Psoas muscle (tissue), 8 donors: Measurements from ENCODE around the gene MRPS5. TPM values are rescaled to one million over a fixed set of nuclear protein-coding genes. Genes with fewer than 3 reads are reported as not detected.

Experiments used
- ATAC-seq, 4 donors: fragments of 200-7000 bp; cut with Tn5 transposase; one replicate each; pipeline ENCODE4 v1.9.1; 2020; ENCODE audit warnings: moderate library complexity in 3 of 4, mild to moderate bottlenecking in 2 of 4
- DNase-seq, 2 donors: peaks; one replicate each; pipeline ENCODE4 v3.0.0-alpha.2; 2020
- H3K27ac ChIP-seq: fragments of 200-600 bp; one replicate; pipeline ENCODE4 v1.8.0; 2022
- H3K27me3 ChIP-seq, 3 donors: fragments of 200-600 bp in 1 of 3; one replicate each; pipeline versions ENCODE4 v1.6.1 to v1.8.0; 2013 to 2022; ENCODE audit warnings: low read length in 2 of 3, mild to moderate bottlenecking in 2 of 3, moderate library complexity in 1 of 3; ENCODE audit not compliant: insufficient read depth in 3 of 3
- H3K36me3 ChIP-seq, 2 donors: fragments of 200-600 bp in 1 of 2; one replicate each; pipeline versions ENCODE4 v1.6.1 to v1.8.0; 2013 to 2022; ENCODE audit warnings: low read depth in 1 of 2, mild to moderate bottlenecking in 1 of 2, moderate library complexity in 1 of 2; ENCODE audit not compliant: insufficient read depth in 1 of 2
- H3K4me1 ChIP-seq: fragments of 200-600 bp; one replicate; pipeline ENCODE4 v1.8.0; 2022
- H3K4me3 ChIP-seq: fragments of 200-600 bp; one replicate; pipeline ENCODE4 v1.8.0; 2022; ENCODE audit warnings: mild to moderate bottlenecking
- H3K9me3 ChIP-seq: fragments of 200-600 bp; one replicate; pipeline ENCODE4 v1.8.0; 2022
- WGBS, 3 donors: extraction: QIAGEN DNeasy Blood & Tissue Kit; methylation state at CpG; one replicate each; pipeline versions ENCODE4 v1.1.6 to v1.1.7; 2013; 5-methylcytosine and 5-hydroxymethylcytosine counted together
- intact Hi-C, 2 donors: fragments of 100-400 bp; cut with DNase I; formaldehyde crosslinking; loops; one replicate each; pipeline versions ENCODE4 v1.11.0 to v1.14.2; 2022
- polyA plus RNA-seq, 3 donors: library from polyadenylated mRNA; stranded (reverse); fragments of 200-250 nt; gene quantifications; one replicate each; pipeline ENCODE4 v1.2.3, GENCODE V29; 2013
- total RNA-seq, 4 donors: library from RNA; stranded (reverse); fragmentation: NEBNext Ultra II Directional in 2 of 4; extraction: Animal tissue kit (Norgen Biotek cat#: 25700) in 2 of 4; gene quantifications; one replicate each; pipeline versions ENCODE4 v1.2.1 to v1.2.4, GENCODE V29; 2021 to 2023
- TF ChIP-seq, protein P1 (sequence below): fragments of 200-600 bp; IDR thresholded peaks from one replicate; pipeline ENCODE4 v1.8.0; 2022; ENCODE audit warnings: antibody characterized with exemption
- donor health status: healthy with polysubstance abuse.
- donor health status: DM: no; HTN: no; CAD: no; lungs with moderate emphysema.
- donor health status: Bipolar disorder and iron deficiency.
- donor health status: healthy.
- donor health status: DM: yes; HTN: yes; CAD: no.
- donor health status: DM: no; HTN: no; CAD: no.
- donor health status: DM: no; HTN: no; CAD: no.
- donor health status: DM: yes; HTN: yes; CAD: no.

MRPS5 gene
- total and polyA plus RNA-seq, 7 donors: 45.6 to 180 (median 79.0) TPM

DNA sequence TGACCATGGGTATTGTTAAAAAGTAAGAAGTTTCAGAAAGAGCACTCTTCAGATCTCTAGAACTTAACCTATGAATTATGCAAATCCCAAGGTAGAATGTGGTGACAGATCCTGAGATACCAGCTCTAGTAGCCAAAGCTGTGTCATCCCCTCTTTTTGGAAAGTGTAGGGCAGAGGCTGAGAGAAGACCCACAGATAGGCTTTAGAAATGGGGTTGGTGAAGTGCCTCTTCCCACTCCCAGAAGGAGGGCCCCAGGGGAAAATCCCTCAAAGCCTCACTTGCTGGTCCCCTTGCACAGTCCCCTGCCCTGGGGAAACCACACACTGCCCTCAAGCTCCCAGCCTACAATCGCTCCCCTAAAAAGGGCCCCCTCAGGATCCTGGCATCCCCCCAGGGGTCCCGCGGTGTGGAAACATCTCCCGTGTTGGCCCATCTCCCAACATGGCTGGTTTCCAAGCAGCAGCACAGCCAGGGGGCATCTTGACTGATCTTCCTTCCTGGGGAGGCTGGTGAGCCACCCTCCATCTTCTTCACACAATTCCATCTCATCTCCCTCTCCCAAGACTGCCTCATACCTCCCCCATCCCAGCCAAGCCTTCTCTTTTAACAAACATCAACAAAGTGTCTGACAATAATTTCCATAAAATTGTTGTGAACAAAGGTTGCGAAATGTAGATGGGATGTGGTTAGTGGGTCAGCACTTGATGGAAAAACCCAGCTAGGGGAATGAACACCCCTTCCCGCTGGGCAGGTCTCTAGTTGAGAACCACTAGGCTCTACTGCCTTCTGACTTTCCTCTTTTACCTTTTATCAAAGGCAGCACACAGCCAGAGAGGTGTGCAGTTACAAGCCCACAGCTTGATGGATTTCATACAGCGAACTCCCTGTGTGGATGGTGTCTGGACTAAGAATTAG is 71.0 kb downstream of the MRPS5 start:
- WGBS, 3 donors: 48 to 69% (median 55%) methylated on average over 7 of the region's 7 CpGs
- ATAC-seq: no peak
- H3K9me3 ChIP-seq: no peaks in the 10 kb centered on the region
- H3K4me3 ChIP-seq: no peak overlapping the region
- no peaks in the 10 kb centered on the region for H3K36me3 ChIP-seq
- no peak overlapping the region for H3K27ac ChIP-seq
- H3K27me3 ChIP-seq: peaks cover 0 to 5% (median 5%) of the 10 kb centered on the region in 3 donors
- peak in 1 of 2 donors; percentile 42 for DNase-seq
- no peaks in the 10 kb centered on the region for H3K4me1 ChIP-seq
- TF ChIP-seq, protein P1, sequence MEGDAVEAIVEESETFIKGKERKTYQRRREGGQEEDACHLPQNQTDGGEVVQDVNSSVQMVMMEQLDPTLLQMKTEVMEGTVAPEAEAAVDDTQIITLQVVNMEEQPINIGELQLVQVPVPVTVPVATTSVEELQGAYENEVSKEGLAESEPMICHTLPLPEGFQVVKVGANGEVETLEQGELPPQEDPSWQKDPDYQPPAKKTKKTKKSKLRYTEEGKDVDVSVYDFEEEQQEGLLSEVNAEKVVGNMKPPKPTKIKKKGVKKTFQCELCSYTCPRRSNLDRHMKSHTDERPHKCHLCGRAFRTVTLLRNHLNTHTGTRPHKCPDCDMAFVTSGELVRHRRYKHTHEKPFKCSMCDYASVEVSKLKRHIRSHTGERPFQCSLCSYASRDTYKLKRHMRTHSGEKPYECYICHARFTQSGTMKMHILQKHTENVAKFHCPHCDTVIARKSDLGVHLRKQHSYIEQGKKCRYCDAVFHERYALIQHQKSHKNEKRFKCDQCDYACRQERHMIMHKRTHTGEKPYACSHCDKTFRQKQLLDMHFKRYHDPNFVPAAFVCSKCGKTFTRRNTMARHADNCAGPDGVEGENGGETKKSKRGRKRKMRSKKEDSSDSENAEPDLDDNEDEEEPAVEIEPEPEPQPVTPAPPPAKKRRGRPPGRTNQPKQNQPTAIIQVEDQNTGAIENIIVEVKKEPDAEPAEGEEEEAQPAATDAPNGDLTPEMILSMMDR: no peak
- intact Hi-C loops: no loop called here

DNA sequence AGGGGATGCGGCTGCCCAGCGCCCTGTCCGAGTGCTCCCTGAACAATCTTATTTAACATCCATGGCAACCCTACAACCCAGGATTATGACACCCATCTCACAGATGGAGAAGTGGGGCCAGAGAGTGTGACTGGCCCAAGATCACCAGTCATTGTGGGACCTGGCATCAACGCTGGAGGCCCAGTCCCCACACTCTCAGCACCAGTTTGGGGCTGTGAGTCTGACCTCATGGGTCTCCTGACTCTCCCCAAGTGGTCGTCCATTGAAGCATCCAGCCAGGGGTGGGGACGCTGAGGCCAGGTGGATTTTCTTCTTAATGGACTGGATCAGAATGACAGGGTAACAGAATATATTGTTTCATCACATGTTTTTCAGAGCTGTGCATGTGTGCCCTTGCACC is 71.6 kb downstream of the MRPS5 start:
- H3K36me3 ChIP-seq: no peaks in the 10 kb centered on the region
- no peaks in the 10 kb centered on the region for H3K9me3 ChIP-seq
- no peaks in the 10 kb centered on the region for H3K4me1 ChIP-seq
- no peak overlapping the region for H3K4me3 ChIP-seq
- H3K27ac ChIP-seq: no peak overlapping the region
- H3K27me3 ChIP-seq: peaks cover 0 to 5% (median 3%) of the 10 kb centered on the region in 3 donors
- TF ChIP-seq, protein P1: no peak
- intact Hi-C loops: no loop called here
- 89 to 94% (median 89%) methylated on average over 6 of the region's 6 CpGs for WGBS, 3 donors
- DNase-seq: peak in 1 of 2 donors; percentile 14
- no peak for ATAC-seq

DNA sequence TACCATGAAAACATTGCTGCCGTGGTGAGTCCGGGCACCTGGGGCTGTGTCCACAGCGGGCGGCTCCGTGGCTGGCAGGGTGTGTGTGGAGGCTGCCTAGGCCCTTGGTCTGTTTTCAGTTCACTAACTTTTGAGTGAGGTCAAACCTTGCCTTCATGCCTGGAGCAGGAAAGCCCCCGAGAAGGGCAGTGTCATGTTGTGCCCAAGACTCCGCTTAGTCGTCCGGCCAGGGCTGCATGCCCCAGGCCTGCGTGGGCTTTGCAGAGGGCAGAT is 72.0 kb downstream of the MRPS5 start:
- H3K9me3 ChIP-seq: no peaks in the 10 kb centered on the region
- H3K36me3 ChIP-seq: no peaks in the 10 kb centered on the region
- DNase-seq (no peak), ATAC-seq (no peak)
- H3K27me3 ChIP-seq: peaks cover 0 to 5% (median 3%) of the 10 kb centered on the region in 3 donors
- TF ChIP-seq, protein P1: no peak
- no peak overlapping the region for H3K4me3 ChIP-seq
- WGBS, 3 donors: 91 to 95% (median 91%) methylated on average over 10 of the region's 10 CpGs
- H3K4me1 ChIP-seq: no peaks in the 10 kb centered on the region
- H3K27ac ChIP-seq: no peak overlapping the region
- intact Hi-C loops: no loop called here

DNA sequence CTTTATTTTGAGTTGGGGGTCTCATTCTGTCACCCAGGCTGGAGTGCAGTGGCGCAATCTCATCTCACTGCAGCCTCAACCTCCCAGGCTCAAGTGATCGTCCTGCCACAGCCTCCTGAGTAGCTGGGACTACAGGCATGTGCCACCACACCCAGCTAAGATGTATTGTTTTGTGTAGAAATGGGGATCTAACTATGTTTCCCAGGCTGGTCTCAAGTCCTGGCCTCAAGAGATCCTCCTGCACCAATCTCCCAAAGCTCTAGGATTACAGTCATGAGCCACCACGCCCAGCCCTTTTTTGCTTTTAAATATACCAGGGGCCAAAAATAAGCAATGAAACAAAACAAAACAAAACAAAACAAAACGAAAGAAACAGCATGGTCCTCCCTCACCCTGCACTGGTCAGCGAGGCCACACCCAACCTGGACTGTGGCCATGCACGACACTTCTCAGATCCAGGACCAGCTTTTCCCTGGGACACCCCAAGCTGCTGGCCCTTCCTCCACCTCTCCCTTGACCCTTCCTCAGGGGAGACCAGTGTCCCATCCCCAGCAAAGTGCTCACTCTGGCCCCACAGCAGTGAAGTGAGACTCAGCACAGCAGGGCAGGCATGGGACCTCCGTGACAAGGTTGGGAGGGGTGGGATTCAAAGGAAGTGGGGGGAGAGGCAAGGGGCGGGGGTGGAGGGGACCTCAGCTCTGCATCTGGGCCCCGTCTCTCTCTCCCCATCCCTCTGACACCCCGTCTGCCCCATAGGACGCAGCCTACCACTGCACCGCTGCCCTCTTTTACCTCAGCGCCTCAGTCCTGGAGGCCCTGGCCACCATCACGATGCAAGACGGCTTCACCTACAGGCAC is 72.6 kb downstream of the MRPS5 start:
- TF ChIP-seq, protein P1: no peak
- no peaks in the 10 kb centered on the region for H3K9me3 ChIP-seq
- ATAC-seq: no peak
- intact Hi-C loops: no loop called here
- H3K4me3 ChIP-seq: no peak overlapping the region
- H3K36me3 ChIP-seq: no peaks in the 10 kb centered on the region
- no peak overlapping the region for H3K27ac ChIP-seq
- H3K4me1 ChIP-seq: no peaks in the 10 kb centered on the region
- peak in 1 of 2 donors; percentile 30 for DNase-seq
- H3K27me3 ChIP-seq: peaks cover 0 to 5% (median 3%) of the 10 kb centered on the region in 3 donors
- 77 to 81% (median 77%) methylated on average over 15 of the region's 15 CpGs for WGBS, 3 donors
